H1 (cell line): ENCODE data around the gene PPBP. TPM values are rescaled to one million over a fixed set of nuclear protein-coding genes. Genes with fewer than 3 reads are reported as not detected.

Experiments
- JUND ChIP-seq: IDR thresholded peaks from 2 replicates; pipeline ENCODE4 v1.6.1; 2011; ENCODE audit warnings: mild to moderate bottlenecking, improper control_type of control experiment, low read length
- NANOG ChIP-seq: IDR thresholded peaks from 2 replicates; pipeline ENCODE4 v1.6.1; 2011; ENCODE audit warnings: low read length, low read depth, mild to moderate bottlenecking, inconsistent platforms; ENCODE audit not compliant: insufficient read depth, poor library complexity, severe bottlenecking
- polyA plus RNA-seq, 7 experiments: library from polyadenylated mRNA; depleted of rRNA in 3 of 7; stranded (reverse) in 5 of 7; unstranded in 2 of 7; fragments of >200 nt in 5 of 7; fragments of 200-250 nt in 2 of 7; gene quantifications; 1 replicate in 5 of 7; 2 replicates in 1 of 7; 4 replicates in 1 of 7; pipeline versions ENCODE4 v1.2.1 to v1.2.3, GENCODE V29; 2011 to 2013; ENCODE audit warnings: missing spikeins in 2 of 7, mixed read lengths in 2 of 7
- total RNA-seq: library from RNA; stranded (reverse); fragmentation: NEBNext Ultra II Directional; extraction: Animal tissue kit (Norgen Biotek cat#: 25700); gene quantifications from 2 replicates; pipeline ENCODE4 v1.2.1, GENCODE V29; 2021
- TF ChIP-seq, protein P1 (sequence below): fragments of 300-600 bp; sonication (generic); IDR thresholded peaks from 2 replicates; pipeline ENCODE4 v1.7.1; 2012; ENCODE audit warnings: low read length, moderate library complexity, mild to moderate bottlenecking, inconsistent platforms; ENCODE audit not compliant: insufficient replicate concordance

Gene PPBP
- total and polyA plus RNA-seq, 2 of the 8 experiments (the other 6 are each of a cell fraction or from before 2014, with no cell fraction given), result 0.18 to 0.43 TPM

DNA sequence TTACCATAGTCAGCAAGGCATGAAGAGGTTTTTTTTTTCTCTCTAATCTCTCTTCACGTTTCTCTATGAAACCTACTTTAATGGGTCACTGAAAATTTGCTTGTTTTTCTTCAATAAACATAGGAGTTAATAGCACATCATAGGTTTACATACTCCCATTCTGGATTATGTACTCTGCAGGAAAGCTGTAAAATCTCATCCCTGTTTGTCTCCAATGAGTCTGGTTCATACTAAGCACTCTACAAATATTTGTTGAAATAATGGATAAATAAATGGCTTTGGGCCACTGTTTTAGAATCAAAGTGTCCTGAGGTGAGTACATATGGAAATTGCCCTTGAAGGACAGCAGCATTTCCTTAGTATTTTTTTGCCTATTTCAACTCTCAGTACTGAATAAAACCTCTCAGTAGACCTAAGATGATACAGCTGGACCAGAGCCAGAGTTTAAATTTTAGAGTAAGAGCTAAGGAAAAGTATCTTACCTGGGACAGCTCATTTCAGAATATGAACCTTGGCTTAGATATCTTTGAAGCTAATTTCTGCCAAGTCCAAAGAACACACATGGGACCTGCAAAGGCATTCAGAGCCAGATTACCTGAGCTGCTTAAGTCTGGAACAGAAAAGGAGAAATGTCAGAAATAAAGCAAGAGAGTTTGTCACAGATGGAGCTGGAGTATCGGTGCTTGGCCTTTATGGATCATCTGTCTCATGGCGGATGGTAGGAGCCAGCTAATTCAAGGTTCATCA, 40.6 kb downstream of the PPBP start (continued):
- TF ChIP-seq, protein P1, sequence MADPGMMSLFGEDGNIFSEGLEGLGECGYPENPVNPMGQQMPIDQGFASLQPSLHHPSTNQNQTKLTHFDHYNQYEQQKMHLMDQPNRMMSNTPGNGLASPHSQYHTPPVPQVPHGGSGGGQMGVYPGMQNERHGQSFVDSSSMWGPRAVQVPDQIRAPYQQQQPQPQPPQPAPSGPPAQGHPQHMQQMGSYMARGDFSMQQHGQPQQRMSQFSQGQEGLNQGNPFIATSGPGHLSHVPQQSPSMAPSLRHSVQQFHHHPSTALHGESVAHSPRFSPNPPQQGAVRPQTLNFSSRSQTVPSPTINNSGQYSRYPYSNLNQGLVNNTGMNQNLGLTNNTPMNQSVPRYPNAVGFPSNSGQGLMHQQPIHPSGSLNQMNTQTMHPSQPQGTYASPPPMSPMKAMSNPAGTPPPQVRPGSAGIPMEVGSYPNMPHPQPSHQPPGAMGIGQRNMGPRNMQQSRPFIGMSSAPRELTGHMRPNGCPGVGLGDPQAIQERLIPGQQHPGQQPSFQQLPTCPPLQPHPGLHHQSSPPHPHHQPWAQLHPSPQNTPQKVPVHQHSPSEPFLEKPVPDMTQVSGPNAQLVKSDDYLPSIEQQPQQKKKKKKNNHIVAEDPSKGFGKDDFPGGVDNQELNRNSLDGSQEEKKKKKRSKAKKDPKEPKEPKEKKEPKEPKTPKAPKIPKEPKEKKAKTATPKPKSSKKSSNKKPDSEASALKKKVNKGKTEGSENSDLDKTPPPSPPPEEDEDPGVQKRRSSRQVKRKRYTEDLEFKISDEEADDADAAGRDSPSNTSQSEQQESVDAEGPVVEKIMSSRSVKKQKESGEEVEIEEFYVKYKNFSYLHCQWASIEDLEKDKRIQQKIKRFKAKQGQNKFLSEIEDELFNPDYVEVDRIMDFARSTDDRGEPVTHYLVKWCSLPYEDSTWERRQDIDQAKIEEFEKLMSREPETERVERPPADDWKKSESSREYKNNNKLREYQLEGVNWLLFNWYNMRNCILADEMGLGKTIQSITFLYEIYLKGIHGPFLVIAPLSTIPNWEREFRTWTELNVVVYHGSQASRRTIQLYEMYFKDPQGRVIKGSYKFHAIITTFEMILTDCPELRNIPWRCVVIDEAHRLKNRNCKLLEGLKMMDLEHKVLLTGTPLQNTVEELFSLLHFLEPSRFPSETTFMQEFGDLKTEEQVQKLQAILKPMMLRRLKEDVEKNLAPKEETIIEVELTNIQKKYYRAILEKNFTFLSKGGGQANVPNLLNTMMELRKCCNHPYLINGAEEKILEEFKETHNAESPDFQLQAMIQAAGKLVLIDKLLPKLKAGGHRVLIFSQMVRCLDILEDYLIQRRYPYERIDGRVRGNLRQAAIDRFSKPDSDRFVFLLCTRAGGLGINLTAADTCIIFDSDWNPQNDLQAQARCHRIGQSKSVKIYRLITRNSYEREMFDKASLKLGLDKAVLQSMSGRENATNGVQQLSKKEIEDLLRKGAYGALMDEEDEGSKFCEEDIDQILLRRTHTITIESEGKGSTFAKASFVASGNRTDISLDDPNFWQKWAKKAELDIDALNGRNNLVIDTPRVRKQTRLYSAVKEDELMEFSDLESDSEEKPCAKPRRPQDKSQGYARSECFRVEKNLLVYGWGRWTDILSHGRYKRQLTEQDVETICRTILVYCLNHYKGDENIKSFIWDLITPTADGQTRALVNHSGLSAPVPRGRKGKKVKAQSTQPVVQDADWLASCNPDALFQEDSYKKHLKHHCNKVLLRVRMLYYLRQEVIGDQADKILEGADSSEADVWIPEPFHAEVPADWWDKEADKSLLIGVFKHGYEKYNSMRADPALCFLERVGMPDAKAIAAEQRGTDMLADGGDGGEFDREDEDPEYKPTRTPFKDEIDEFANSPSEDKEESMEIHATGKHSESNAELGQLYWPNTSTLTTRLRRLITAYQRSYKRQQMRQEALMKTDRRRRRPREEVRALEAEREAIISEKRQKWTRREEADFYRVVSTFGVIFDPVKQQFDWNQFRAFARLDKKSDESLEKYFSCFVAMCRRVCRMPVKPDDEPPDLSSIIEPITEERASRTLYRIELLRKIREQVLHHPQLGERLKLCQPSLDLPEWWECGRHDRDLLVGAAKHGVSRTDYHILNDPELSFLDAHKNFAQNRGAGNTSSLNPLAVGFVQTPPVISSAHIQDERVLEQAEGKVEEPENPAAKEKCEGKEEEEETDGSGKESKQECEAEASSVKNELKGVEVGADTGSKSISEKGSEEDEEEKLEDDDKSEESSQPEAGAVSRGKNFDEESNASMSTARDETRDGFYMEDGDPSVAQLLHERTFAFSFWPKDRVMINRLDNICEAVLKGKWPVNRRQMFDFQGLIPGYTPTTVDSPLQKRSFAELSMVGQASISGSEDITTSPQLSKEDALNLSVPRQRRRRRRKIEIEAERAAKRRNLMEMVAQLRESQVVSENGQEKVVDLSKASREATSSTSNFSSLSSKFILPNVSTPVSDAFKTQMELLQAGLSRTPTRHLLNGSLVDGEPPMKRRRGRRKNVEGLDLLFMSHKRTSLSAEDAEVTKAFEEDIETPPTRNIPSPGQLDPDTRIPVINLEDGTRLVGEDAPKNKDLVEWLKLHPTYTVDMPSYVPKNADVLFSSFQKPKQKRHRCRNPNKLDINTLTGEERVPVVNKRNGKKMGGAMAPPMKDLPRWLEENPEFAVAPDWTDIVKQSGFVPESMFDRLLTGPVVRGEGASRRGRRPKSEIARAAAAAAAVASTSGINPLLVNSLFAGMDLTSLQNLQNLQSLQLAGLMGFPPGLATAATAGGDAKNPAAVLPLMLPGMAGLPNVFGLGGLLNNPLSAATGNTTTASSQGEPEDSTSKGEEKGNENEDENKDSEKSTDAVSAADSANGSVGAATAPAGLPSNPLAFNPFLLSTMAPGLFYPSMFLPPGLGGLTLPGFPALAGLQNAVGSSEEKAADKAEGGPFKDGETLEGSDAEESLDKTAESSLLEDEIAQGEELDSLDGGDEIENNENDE, result no peak
- TF ChIP-seq JUND (no peak), NANOG (no peak)
